GM21515 (cell line): ENCODE data around the gene FAT2.
"Not testable (repeated sequence)": the region's sequence is repeated elsewhere in the genome, so short reads cannot be mapped to it uniquely, and the experiment has no call there.

Experiments
- ATAC-seq: cut with Tn5 transposase; IDR thresholded peaks from one replicate; pipeline ENCODE4 v1.9.1; 2021; ENCODE audit not compliant: unreplicated experiment

FAT2 gene

DNA sequence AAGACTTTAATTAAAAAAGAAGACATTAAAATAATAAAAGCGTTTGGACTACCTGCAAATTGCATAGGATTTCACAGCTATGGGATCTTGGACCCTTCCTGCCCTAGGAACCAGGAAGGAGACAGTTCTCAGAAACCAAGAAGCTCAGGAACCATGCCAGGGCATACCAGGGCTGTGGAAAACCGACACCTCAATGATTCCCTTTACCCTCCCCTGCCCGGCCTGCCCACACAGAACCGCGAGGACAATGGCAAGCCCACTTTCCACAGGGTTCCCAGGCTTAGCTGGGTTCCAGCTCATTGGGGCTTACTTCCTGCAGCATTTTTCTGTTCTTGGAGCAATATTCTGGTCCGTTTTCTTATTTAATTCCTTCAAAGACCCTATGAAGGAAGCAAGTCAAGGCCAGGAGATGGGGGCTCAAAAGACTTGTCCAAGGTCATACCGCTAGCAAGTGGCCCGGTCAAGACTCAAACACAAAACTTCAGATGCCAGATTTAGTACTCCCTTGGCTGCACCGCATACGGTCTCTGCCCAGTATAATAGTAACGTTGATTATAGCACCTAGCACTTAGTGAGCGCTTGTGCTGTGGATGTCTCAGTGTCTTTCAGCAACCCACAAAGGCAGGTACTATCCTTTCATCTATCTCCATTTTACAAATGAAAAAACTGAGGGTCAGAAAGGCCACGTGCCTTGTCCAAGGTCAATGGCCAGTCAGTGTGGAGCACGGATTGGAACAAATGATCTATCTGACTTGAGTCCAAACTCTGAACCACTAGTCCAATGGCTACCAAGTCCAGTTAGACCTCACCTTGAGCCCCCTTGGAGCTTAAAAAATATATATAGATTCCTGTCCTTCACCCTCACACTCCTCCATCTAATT lies 6.8 kb downstream of the FAT2 start:
- ATAC-seq, result no peak

DNA sequence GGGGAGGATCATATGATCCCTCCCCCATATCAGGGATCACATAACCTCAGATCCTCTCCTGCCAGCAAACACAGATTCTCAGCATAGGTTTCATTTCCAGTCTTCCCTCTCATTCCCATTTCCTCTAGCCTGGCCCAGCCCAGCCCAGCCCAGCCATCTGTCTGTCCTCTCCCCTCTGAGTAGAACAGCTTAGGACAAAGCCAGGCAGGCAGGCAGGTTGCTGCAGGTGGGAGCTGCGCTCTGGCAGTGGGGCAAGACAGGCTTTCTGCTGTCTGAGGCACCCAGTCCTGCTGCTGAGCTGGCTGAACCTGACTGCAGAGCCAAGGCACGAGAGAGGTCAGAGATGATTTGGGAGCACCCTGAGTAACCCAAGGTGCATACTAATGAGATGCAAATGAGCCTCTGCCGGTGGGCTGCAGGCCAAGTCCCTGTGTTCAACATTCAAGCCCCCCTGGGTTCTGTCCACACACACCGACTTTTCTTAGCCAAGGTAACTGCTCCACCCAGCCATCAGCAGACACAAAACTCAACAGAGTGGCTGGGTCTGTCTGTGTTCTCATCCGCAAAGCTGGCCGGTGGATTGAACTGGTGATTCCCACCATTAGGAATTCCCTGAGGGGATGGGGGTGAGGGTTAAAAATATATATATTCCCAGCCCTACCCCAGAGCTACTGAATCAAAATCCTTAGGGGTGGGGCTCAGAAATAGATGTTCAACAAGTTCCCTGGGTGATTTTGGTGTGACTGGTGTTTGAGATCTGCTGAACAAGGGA lies 9.1 kb downstream of the FAT2 start:
- ATAC-seq, result no peak

GRCh38 chr5:151581347-151581746 lies 9.8 kb downstream of the FAT2 start:
- no peak for ATAC-seq

GRCh38 chr5:151580858-151581257 lies 10.3 kb downstream of the FAT2 start:
- ATAC-seq, result no peak

DNA sequence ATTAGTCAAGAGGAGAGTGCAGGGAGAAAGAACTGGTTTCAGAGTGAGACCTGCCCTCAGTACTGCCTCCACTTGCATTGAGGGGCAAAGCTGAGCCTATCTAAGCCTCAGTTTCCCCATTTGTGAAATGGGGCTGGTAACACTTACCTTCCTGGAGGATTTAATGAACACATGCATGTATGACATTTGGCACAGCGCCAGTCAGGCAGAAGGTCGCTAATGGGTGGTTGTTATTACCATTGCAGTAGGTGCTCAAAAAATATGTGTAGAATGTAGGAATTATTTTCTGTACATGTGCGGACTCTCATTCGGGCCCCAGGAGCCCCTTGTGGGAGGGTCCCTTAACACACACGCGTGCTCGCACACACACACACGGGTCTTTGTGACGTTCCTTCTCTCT lies 10.9 kb downstream of the FAT2 start:
- no peak for ATAC-seq

GRCh38 chr5:151579146-151579545 lies 12.0 kb downstream of the FAT2 start:
- not testable (repeated sequence) for ATAC-seq

- no peak for ATAC-seq
These were observed 12.7 kb downstream of the FAT2 start for GRCh38 chr5:151578326-151579025.

GRCh38 chr5:151577566-151577965 lies 13.6 kb downstream of the FAT2 start:
- no peak for ATAC-seq

DNA sequence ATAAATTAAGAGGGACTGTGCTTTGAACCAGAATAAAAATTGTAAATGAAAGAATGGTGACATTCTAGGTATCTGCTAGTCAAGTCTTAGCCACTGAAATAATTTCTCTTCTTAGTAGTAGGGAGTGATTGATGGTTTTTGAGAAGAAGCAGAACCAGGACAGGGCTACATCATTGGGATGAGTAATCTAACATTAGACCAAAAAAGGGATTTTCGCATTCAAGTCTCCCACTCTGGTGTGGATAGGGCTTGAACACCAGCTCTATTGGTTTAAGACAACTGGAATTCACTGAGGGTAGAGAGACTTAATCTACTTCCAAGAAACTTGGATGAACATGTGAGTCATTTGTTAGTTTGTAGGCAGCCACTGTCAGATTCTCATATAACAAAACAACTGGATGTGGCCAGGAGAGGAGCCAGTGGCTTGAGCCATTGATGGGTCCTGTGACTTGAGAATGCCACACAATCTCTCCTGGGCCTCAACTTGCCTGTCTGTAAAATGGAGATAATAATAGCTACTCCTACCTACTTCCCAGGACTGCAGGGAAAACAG lies 16.6 kb downstream of the FAT2 start:
- ATAC-seq, result no peak

DNA sequence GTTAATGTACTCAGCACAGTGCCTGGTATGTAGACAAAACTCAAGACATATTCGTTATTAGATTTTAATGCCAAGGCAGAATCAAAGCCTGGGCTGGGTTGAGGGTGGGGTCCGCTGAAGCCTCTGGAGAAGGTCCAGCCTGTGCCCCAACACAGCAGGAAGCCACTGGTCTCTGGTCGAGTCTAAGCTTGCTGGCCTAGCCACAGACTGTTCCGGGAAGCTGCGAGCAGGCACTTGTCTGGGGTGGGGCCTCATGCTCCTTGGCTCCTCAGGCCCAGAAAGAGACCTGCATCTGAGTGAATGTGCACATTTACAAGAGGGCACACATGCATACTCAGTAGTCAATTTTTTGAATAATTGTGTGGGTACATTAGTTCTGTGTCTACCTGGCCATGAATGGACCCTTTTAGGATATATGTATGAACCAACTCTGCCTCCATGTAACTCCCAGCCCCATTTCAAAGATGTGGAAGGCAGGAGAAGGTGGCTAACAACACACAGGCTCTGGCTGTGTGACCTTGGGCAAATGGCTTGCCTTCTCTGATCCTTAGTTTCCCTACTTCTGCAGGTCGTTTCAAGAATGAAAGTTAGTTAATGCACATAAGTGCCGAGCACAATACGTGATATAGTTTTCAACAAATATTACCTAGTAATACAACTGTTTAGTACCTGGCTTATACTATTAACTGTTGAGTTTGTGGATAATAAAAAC lies 18.3 kb downstream of the FAT2 start:
- no peak for ATAC-seq

GRCh38 chr5:151571270-151572173 lies 19.6 kb downstream of the FAT2 start:
- no peak for ATAC-seq

DNA sequence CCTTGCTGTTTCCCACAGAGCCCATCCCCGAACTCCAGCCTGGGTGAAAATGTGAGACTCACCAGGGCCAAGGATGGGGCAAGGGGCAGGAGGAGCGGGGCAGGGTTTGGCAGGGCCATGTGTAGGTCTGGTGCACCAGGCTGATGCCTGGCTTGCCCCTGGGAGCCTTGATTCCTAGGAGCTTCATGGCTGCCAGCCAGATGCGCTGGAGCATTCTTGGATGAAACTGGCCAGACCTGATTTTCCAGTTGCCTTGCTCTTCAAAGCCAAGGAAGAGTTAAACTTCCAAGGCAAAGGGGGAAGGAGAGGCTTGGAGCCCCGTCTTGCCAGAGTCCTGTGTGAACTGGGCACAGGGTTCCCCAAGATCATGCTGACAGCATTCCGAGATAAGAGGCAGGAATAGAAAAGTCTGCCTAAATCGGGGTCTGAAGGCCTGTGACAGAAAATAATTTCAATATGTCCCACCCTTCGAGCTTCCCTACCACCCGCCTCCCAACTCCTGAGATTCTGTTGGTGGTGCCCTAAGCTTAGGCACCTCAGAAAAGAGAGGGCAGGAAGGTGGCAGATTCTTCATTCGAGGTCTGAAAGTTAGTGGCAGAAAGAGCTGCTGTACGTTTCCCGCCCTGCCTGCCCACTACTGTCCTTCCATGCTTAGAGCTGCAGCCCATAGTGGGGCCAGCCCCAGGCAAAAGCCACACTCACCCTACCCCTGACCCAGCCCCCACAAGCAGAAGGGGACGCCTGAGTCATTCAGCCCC lies 20.4 kb downstream of the FAT2 start:
- ATAC-seq, result no peak

GRCh38 chr5:151570058-151570457 lies 21.1 kb downstream of the FAT2 start:
- no peak for ATAC-seq

DNA sequence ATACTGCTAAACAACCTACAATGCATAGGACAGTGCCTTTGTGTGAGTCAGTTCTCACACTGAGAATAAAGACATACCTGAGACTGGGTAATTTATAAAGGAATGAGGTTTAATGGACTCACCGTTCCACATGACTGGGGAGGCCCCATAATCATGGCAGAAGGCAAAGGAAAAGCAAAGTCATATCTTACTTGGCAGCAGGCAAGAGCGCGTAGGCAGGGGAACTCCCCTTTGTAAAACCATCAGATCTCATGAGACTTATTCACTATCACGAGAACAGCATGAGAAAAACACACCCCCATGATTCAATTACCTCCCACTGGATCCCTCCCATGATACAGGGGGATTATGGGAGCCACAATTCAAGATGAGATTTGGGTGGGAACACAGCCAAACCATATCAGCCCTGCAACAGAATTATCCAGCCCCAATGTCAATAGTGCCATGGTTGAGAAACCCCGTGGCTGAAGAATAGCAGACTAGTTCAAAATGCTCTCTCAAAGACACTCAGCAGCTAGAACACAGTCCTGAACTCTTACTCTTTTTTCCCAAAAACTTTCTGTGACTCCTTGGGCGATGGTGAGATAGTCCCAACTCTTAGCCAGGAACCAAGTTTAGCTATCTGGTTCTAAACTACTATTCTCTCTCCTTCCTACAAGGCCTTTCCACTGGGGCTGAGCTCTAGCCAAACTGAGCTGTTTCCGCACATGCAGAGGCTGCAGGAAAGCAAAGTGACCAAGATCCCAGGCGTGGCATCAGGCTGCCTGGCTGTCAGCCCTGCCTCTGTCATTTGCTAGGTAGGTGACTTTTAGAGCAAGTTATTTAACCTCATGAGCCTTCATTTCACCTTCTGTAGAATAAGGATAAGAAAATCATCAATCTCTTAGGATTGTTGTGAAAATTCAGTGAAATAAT lies 21.7 kb downstream of the FAT2 start:
- ATAC-seq, result no peak

DNA sequence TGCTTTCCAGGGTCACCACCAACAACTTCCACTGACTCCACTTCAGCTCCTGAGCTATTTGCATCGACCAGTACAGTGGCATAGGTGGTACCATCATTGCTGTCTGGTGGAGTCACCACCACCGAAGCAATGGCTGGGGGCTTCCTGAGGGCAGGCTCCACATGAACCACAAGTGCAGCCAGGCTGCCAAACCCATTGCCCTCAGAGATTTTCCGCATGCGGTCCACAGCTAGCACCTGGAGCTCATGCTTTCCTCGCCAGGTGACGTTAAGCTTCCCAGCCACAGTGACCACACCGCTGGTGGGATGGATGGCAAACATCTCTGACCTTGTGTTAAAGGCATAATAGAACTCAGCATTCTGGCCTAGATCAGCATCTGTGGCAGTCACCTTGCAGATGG lies 23.1 kb downstream of the FAT2 start:
- ATAC-seq, result no peak

DNA sequence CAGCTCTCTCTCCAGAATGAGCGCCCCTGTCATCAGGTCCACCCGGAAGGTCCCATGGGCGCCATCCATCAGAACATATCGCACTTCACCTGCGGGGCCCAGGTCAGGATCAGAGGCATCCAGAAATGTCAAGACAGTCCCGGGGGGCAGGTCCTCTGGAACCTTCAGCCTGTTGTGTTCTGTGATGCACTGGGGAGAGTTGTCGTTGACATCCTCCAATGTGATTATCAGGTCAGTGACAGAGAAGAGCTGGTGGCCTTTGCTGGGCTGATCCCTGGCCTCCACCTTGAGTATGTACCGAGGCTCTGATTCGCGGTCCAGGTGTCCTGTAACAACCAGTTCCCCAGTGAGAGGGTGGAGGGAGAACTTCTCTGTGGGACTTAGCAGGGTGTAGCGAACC lies 25.2 kb downstream of the FAT2 start:
- no peak for ATAC-seq

DNA sequence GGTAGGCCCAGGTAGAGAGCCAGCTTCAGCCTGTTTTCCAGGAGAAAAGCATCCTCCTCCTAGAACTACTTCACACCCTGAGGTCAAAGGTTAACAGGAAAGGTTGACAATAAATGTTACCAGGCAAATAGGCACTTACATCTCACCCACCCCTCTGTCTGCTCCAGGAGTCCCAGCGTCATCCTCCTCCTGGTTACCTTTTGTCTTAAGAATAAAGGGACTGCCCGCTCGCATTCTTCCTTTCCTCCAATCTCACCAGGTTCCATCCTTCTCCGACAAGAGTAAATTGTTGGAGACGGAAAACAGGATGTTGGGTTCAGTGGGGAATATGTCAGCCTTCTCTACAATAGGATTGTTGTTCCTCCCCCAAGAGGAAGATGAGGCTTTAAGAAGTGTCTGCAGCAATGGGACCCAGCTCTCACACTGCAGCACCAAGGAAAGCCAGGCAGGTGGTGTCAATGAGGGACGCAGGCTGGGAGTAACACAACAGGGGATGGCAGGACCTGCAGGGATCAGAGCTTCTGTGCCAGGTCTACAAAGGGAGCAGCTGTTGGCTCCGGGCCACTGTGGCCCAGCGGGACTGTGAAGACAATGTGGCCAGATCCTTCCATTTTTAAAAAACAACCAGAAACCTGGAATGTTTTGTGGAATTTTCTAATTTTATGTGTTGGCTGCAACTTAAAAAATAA lies 29.0 kb downstream of the FAT2 start:
- no peak for ATAC-seq
